ENCODE results near the gene VPS37B.

DNA sequence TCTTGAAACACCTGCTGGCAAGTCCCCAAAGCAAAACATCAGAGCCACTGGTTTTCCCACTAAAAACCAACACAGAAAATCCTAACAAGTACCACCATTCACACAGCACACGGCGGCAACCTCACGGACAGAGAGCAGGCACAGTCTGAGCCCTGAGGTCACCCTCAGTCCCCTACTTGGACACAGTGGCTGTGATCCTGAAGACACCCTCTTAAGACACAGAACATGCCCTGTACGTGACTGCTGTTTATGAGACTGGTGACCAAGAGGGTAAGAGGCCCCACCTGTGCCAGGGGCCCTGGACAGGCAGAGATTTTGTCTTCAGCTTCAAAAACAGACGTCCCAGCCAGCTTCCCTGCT, 31.1 kb downstream of the VPS37B start:
- TF ChIP-seq EZH2phosphoT487 (IDR thresholded peaks at IDR 0.05; ENCODE audit: low read depth, severe bottlenecking, unreplicated experiment), result no peak
- TF ChIP-seq, protein P1, sequence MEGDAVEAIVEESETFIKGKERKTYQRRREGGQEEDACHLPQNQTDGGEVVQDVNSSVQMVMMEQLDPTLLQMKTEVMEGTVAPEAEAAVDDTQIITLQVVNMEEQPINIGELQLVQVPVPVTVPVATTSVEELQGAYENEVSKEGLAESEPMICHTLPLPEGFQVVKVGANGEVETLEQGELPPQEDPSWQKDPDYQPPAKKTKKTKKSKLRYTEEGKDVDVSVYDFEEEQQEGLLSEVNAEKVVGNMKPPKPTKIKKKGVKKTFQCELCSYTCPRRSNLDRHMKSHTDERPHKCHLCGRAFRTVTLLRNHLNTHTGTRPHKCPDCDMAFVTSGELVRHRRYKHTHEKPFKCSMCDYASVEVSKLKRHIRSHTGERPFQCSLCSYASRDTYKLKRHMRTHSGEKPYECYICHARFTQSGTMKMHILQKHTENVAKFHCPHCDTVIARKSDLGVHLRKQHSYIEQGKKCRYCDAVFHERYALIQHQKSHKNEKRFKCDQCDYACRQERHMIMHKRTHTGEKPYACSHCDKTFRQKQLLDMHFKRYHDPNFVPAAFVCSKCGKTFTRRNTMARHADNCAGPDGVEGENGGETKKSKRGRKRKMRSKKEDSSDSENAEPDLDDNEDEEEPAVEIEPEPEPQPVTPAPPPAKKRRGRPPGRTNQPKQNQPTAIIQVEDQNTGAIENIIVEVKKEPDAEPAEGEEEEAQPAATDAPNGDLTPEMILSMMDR (IDR thresholded peaks at IDR 0.05; ENCODE audit: poor library complexity), result no peak

Data from hepatocyte (in vitro differentiated cells).